Measurements from ENCODE around the gene CAMTA1.

The CAMTA1 gene

GRCh38 chr1:7729761-7730160 lies 944.5 kb downstream of the CAMTA1 start:
- Histone ChIP-seq H3K9me3 (replicated peaks in 1 of 11) (peaks cover 0 to 8% (median 0%) of the 10 kb centered on the region in 11 experiments; a peak in 6 of 22 replicates), H3K36me3 (0 out of 22 replicates have a peak, but pooled peaks cover 0 to 6% (median 0%) of the 10 kb centered on the region in 11 experiments), H3K4me2 (peak overlapping the region; percentile 69 to 87 (median 80); a peak in 20 of 22 replicates), H3K4me1 (peaks cover 68 to 86% (median 82%) of the 10 kb centered on the region in 10 experiments), H3K27ac (peak overlapping the region in 7 of 11 experiments; percentile 44 to 80 (median 69); a peak in 12 of 22 replicates), H4K20me1 (no peaks in the 10 kb centered on the region), H3K4me3 (no peak overlapping the region), H3K27me3 (no peaks in the 10 kb centered on the region), H3K9ac (peak overlapping the region in 1 of 11 experiments; percentile 30; a peak in 1 of 22 replicates)
- TF ChIP-seq Cebpa-rat (IDR thresholded peaks at IDR 0.05), result no peak

DNA sequence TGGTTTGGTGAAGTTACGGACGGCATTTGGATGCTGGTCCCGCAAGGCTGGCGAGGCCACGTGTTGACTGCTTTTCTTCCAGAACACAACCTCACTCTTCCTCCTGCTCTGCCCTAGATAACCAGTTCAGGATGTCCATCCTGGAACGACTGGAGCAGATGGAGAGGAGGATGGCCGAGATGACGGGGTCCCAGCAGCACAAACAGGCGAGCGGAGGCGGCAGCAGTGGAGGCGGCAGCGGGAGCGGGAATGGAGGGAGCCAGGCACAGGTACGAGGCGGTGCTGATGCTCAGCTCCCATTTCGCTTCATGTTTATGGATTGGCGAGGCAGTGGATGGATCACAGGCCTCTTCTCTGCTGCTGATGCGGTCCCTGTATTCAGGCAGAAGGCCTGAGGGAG lies 947.1 kb downstream of the CAMTA1 start:
- H3K36me3 ChIP-seq, result peaks cover 3 to 22% (median 17%) of the 10 kb centered on the region in 11 experiments; a peak in 19 of 22 replicates
- peaks cover 47 to 71% (median 67%) of the 10 kb centered on the region in 10 experiments for H3K4me1 ChIP-seq
- peak overlapping the region in 8 of 11 experiments; percentile 26 to 85 (median 67); a peak in 13 of 22 replicates for H3K4me2 ChIP-seq
- no peaks in the 10 kb centered on the region for H3K27me3 ChIP-seq
- no peak for TF ChIP-seq Cebpa-rat (IDR thresholded peaks at IDR 0.05)
- no peaks in the 10 kb centered on the region for H4K20me1 ChIP-seq
- no peak overlapping the region for H3K4me3 ChIP-seq
- peak overlapping the region in 2 of 11 experiments; percentile 23 to 25; a peak in 3 of 22 replicates for H3K27ac ChIP-seq
- peaks cover 0 to 24% (median 10%) of the 10 kb centered on the region in 11 experiments; a peak in 12 of 22 replicates for H3K9me3 ChIP-seq (replicated peaks in 1 of 11)
- no peak overlapping the region for H3K9ac ChIP-seq

GRCh38 chr1:7733276-7733675 lies 948.0 kb downstream of the CAMTA1 start:
- Histone ChIP-seq H3K27ac (peak overlapping the region in 5 of 11 experiments; percentile 5 to 50 (median 33); a peak in 3 of 22 replicates), H3K4me1 (peaks cover 38 to 61% (median 58%) of the 10 kb centered on the region in 10 experiments), H3K9me3 (replicated peaks in 1 of 11) (peaks cover 0 to 33% (median 14%) of the 10 kb centered on the region in 11 experiments; a peak in 18 of 22 replicates), H3K27me3 (no peaks in the 10 kb centered on the region), H3K36me3 (peaks cover 6 to 32% (median 26%) of the 10 kb centered on the region in 11 experiments; a peak in 20 of 22 replicates), H3K4me2 (peak overlapping the region; percentile 49 to 85 (median 68); a peak in 21 of 22 replicates), H4K20me1 (no peaks in the 10 kb centered on the region), H3K9ac (no peak overlapping the region), H3K4me3 (no peak overlapping the region)
- no peak for TF ChIP-seq Cebpa-rat (IDR thresholded peaks at IDR 0.05)

DNA sequence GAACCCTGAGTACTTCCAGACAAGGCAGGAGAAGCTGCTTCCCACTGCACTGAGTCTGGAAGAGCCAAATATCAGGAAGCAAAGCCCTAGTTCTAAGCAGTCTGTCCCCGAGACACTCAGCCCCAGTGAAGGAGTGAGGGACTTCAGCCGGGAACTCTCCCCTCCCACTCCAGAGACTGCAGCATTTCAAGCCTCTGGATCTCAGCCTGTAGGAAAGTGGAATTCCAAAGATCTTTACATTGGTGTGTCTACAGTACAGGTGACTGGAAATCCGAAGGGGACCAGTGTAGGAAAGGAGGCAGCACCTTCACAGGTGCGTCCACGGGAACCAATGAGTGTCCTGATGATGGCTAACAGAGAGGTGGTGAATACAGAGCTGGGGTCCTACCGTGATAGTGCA lies 952.8 kb downstream of the CAMTA1 start:
- Histone ChIP-seq H3K4me3 (no peak overlapping the region), H3K27ac (no peak overlapping the region), H3K4me1 (peaks cover 15 to 48% (median 43%) of the 10 kb centered on the region in 10 experiments), H3K9me3 (replicated peaks in 1 of 11) (peaks cover 9 to 48% (median 34%) of the 10 kb centered on the region in 11 experiments; a peak in 21 of 22 replicates), H3K4me2 (no peak overlapping the region), H3K27me3 (no peaks in the 10 kb centered on the region), H3K36me3 (peaks cover 6 to 51% (median 42%) of the 10 kb centered on the region in 11 experiments; a peak in 20 of 22 replicates), H3K9ac (no peak overlapping the region), H4K20me1 (no peaks in the 10 kb centered on the region)
- no peak for TF ChIP-seq Cebpa-rat (IDR thresholded peaks at IDR 0.05)

DNA sequence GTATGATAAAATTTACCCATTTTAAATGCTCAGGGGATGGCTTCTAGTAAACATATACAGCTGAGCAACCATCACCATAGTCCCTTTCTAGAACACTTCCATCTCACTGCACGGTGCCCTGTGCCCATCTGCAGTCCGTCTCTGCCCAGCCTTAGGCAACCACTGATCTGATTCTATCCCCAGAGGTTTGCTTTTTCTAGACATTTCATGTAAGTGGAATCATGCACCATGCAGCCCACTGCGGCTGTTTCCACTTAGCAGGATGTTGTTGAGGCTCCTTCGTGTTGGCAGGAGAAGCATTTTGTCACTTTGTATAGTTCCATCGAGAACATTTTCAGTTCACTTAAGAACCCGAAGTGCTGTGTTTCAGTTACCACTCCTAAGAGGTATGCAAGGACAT lies 958.1 kb downstream of the CAMTA1 start:
- H3K9ac ChIP-seq, result peak overlapping the region in 1 of 11 experiments; percentile 35; a peak in 1 of 22 replicates
- TF ChIP-seq Cebpa-rat (IDR thresholded peaks at IDR 0.05), result peak in 2 of 11 experiments; percentile 68 to 70; a peak in 4 of 22 replicates
- H3K27me3 ChIP-seq, result no peaks in the 10 kb centered on the region
- peaks cover 0 to 40% (median 25%) of the 10 kb centered on the region in 10 experiments; a peak in 18 of 20 replicates for H3K4me1 ChIP-seq
- no peaks in the 10 kb centered on the region for H4K20me1 ChIP-seq
- peaks cover 0 to 51% (median 18%) of the 10 kb centered on the region in 11 experiments; a peak in 18 of 22 replicates for H3K36me3 ChIP-seq
- peak overlapping the region in 9 of 11 experiments; percentile 10 to 66 (median 39); a peak in 15 of 22 replicates for H3K4me2 ChIP-seq
- H3K9me3 ChIP-seq (replicated peaks in 1 of 11), result peaks cover 9 to 22% (median 20%) of the 10 kb centered on the region in 11 experiments; a peak in 21 of 22 replicates
- H3K4me3 ChIP-seq, result no peak overlapping the region
- peak overlapping the region in 3 of 11 experiments; percentile 2 to 44 (median 27); a peak in 2 of 22 replicates for H3K27ac ChIP-seq

DNA sequence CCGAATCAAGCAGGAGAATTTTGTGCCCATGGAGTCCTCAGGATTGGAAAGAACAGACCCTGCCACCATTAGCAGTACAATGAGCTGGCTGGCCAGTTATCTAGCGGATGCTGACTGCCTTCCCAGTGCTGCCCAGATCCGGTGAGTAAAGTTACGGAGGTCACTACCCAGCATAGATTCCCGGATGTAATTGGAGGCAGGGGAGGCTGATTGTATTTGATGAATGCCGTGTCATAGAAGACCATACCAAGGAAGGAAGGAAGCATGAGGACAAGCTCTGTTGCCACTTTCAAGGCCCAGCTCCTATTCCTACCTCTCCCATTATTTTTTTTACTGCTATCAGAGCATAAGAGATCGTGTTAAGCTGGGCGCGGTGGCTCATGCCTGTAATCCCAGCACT lies 959.6 kb downstream of the CAMTA1 start:
- Histone ChIP-seq H4K20me1 (no peaks in the 10 kb centered on the region), H3K4me2 (peak overlapping the region in 2 of 11 experiments; percentile 7 to 65; a peak in 2 of 22 replicates), H3K9me3 (replicated peaks in 1 of 11) (peaks cover 0 to 6% (median 4%) of the 10 kb centered on the region in 11 experiments; a peak in 16 of 22 replicates), H3K27me3 (no peaks in the 10 kb centered on the region), H3K4me1 (peaks cover 10 to 40% (median 37%) of the 10 kb centered on the region in 10 experiments), H3K36me3 (peaks cover 0 to 40% (median 4%) of the 10 kb centered on the region in 11 experiments; a peak in 13 of 22 replicates), H3K9ac (no peak overlapping the region), H3K4me3 (no peak overlapping the region), H3K27ac (0 out of 22 replicates have a peak overlapping the region, but pooled peaks of 1 of the 11 experiments have one; percentile 27)
- TF ChIP-seq Cebpa-rat (IDR thresholded peaks at IDR 0.05), result no peak

DNA sequence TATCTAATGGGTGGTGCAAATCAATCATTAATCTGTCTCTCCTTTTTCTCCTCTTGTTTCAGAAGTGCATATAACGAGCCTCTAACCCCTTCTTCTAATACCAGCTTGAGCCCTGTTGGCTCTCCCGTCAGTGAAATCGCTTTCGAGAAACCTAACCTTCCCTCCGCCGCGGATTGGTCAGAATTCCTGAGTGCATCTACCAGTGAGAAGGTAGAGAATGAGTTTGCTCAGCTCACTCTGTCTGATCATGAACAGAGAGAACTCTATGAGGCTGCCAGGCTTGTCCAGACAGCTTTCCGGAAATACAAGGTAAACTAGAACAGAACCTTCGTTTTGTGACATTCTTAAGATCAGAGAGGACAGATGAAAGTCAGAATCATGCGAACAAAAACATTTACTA lies 960.5 kb downstream of the CAMTA1 start:
- H3K36me3 ChIP-seq, result peaks cover 0 to 38% (median 4%) of the 10 kb centered on the region in 11 experiments; a peak in 9 of 22 replicates
- no peaks in the 10 kb centered on the region for H4K20me1 ChIP-seq
- no peaks in the 10 kb centered on the region for H3K9me3 ChIP-seq (replicated peaks in 1 of 11)
- no peak for TF ChIP-seq Cebpa-rat (IDR thresholded peaks at IDR 0.05)
- no peak overlapping the region for H3K27ac ChIP-seq
- H3K9ac ChIP-seq, result no peak overlapping the region
- no peak overlapping the region for H3K4me3 ChIP-seq
- peaks cover 10 to 34% (median 30%) of the 10 kb centered on the region in 10 experiments for H3K4me1 ChIP-seq
- no peaks in the 10 kb centered on the region for H3K27me3 ChIP-seq
- no peak overlapping the region for H3K4me2 ChIP-seq

DNA sequence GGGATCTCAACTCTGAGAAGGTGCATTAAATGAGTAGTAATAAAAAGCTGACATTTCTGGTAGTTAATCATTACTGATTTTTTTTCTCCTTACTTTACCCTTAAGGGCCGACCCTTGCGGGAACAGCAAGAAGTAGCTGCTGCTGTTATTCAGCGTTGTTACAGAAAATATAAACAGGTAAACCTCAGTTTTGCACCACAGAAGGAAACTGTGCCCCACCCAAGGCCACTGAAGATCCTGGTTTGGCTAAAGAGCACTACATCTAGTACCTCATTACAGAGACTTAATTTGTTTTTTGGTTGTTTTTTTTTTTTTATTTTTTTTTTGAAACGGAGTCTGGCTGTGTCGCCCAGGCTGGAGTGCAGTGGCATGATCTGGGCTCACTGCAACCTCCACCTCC lies 962.4 kb downstream of the CAMTA1 start:
- Histone ChIP-seq H3K27ac (no peak overlapping the region), H3K4me1 (peaks cover 10 to 33% (median 23%) of the 10 kb centered on the region in 10 experiments), H3K9ac (no peak overlapping the region), H3K4me2 (no peak overlapping the region), H3K9me3 (replicated peaks in 1 of 11) (no peaks in the 10 kb centered on the region), H4K20me1 (no peaks in the 10 kb centered on the region), H3K4me3 (no peak overlapping the region), H3K27me3 (no peaks in the 10 kb centered on the region), H3K36me3 (peaks cover 0 to 38% (median 4%) of the 10 kb centered on the region in 11 experiments; a peak in 9 of 22 replicates)
- no peak for TF ChIP-seq Cebpa-rat (IDR thresholded peaks at IDR 0.05)

- H3K4me2 ChIP-seq, result peak overlapping the region in 4 of 11 experiments; percentile 8 to 44 (median 14); a peak in 6 of 22 replicates
- no peak overlapping the region for H3K9ac ChIP-seq
- no peak overlapping the region for H3K27ac ChIP-seq
- H3K4me3 ChIP-seq, result no peak overlapping the region
- TF ChIP-seq Cebpa-rat (IDR thresholded peaks at IDR 0.05), result no peak
- H3K9me3 ChIP-seq (replicated peaks in 1 of 11), result no peaks in the 10 kb centered on the region
- H3K36me3 ChIP-seq, result peaks cover 0 to 38% (median 4%) of the 10 kb centered on the region in 11 experiments; a peak in 9 of 22 replicates
- H3K4me1 ChIP-seq, result peaks cover 18 to 37% (median 25%) of the 10 kb centered on the region in 10 experiments
- no peaks in the 10 kb centered on the region for H4K20me1 ChIP-seq
- no peaks in the 10 kb centered on the region for H3K27me3 ChIP-seq
Observed at GRCh38 chr1:7749126-7749525, 963.9 kb downstream of the CAMTA1 start.

Data from BLaER1 treated with 17β-estradiol and CSF1 and Interleukin-3, amounts not matched to agents 10 nM and 100 nM (cell line).